Testis (tissue), 3 donors: ENCODE data around the gene DQX1. TPM values are rescaled to one million over a fixed set of nuclear protein-coding genes. Genes with fewer than 3 reads are reported as not detected.
A peak's percentile ranks its signal among the peaks of the same experiment; 100 is the strongest.

Source experiments
- DNase-seq: peaks from one replicate; pipeline ENCODE4 v3.0.0-alpha.2; 2019
- H3K27ac ChIP-seq, 2 donors: fragments of 200-600 bp; sonication (generic); one replicate each; pipeline ENCODE4 v1.5.1; 2019
- H3K27me3 ChIP-seq: fragments of 200-600 bp; sonication (generic); one replicate; pipeline ENCODE4 v1.5.1; 2019
- H3K36me3 ChIP-seq: fragments of 200-600 bp; sonication (generic); one replicate; pipeline ENCODE4 v1.5.1; 2017; ENCODE audit warnings: low read depth; ENCODE audit errors: missing control alignments
- H3K4me1 ChIP-seq: fragments of 200-600 bp; sonication (generic); one replicate; pipeline ENCODE4 v1.5.1; 2019
- H3K4me3 ChIP-seq, 2 donors: fragments of 200-600 bp; sonication (generic); one replicate each; pipeline ENCODE4 v1.5.1; 2017 to 2019
- H3K9me3 ChIP-seq: fragments of 200-600 bp; sonication (generic); one replicate; pipeline ENCODE4 v1.5.1; 2017
- POLR2A ChIP-seq: fragments of 450-650 bp; IDR thresholded peaks from one replicate; pipeline ENCODE4 v1.6.1; 2017; ENCODE audit warnings: antibody characterized with exemption, mild to moderate bottlenecking, moderate library complexity
- WGBS, 2 donors: methylation state at CpG; one replicate each; pipeline ENCODE4 v1.1.5; 2018; 5-methylcytosine and 5-hydroxymethylcytosine counted together
- intact Hi-C: fragments of 100-400 bp; cut with DNase I; formaldehyde crosslinking; loops from one replicate; pipeline ENCODE4 v1.15.1; 2023; ENCODE audit warnings: low total_unique reads
- polyA plus RNA-seq: library from polyadenylated mRNA; stranded (reverse); fragments of 350-450 nt; fragmentation: Illumina TruSeq; extraction: RNeasy Lipid Tissue Mini Kit (QIAGEN cat#74804); gene quantifications from one replicate; pipeline ENCODE4 v1.2.3, GENCODE V29; 2014; ENCODE audit warnings: low read depth, low replicate concordance; ENCODE audit not compliant: insufficient read depth
- total RNA-seq, 2 donors: library from RNA; depleted of rRNA; stranded (reverse); fragments of >200 nt; gene quantifications; one replicate each; pipeline ENCODE4 v1.2.3, GENCODE V29; 2016
- TF ChIP-seq, protein P1 (sequence below), 3 experiments: fragments of 450-650 bp in 2 of 3; fragments of 200-600 bp in 1 of 3; sonication (generic) in 1 of 3; IDR thresholded peaks; one replicate each; pipeline ENCODE4 v1.5.1; 2016 to 2019; ENCODE audit warnings: antibody characterized with exemption in 3 of 3, mild to moderate bottlenecking in 2 of 3, moderate library complexity in 1 of 3

The DQX1 gene
- total and polyA plus RNA-seq, 3 donors from 2014 or later: 0.43 to 0.86 TPM; not detected in 1

DNA sequence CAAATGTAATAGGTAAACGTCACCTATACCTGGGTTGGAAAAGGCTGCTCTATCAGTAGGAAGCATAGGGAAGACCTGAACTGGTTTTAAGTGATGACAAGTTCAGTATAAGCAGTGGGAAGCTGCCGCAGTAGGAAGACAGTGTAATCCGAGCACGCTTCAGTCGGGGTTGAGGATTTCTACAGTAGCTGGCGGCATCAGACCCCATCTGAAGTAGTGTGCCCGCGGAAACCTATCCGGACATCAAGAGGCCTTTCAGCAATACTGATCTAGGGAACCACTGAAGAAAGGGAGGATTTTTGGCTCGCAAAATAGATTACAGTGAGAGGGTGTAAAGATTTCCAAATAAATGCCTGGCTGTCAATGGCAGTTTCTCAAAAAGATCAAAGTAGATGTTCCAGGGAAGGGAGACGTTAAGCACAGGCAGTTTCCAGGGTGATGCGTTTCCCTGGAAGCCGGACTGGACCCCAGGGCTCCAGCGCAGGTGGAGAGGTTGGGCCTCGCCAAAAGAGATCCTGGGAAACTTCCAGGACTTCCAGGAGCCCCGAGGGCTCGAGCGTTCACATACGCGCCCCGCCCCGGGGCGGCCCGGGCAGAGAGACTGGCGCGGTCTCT, 22.4 kb upstream of the DQX1 start:
- H3K36me3 ChIP-seq: no peaks in the 10 kb centered on the region
- intact Hi-C loops: no loop called here
- H3K27me3 ChIP-seq: no peaks in the 10 kb centered on the region
- H3K4me3 ChIP-seq: peak overlapping the region; percentile 49 to 64
- H3K9me3 ChIP-seq: no peaks in the 10 kb centered on the region
- peak overlapping the region; percentile 11 to 66 for H3K27ac ChIP-seq
- no peak for DNase-seq
- TF ChIP-seq, protein P1, sequence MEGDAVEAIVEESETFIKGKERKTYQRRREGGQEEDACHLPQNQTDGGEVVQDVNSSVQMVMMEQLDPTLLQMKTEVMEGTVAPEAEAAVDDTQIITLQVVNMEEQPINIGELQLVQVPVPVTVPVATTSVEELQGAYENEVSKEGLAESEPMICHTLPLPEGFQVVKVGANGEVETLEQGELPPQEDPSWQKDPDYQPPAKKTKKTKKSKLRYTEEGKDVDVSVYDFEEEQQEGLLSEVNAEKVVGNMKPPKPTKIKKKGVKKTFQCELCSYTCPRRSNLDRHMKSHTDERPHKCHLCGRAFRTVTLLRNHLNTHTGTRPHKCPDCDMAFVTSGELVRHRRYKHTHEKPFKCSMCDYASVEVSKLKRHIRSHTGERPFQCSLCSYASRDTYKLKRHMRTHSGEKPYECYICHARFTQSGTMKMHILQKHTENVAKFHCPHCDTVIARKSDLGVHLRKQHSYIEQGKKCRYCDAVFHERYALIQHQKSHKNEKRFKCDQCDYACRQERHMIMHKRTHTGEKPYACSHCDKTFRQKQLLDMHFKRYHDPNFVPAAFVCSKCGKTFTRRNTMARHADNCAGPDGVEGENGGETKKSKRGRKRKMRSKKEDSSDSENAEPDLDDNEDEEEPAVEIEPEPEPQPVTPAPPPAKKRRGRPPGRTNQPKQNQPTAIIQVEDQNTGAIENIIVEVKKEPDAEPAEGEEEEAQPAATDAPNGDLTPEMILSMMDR (IDR thresholded peaks at IDR 0.05): no peak
- TF ChIP-seq POLR2A: no peak
- peaks cover 20% of the 10 kb centered on the region for H3K4me1 ChIP-seq
- 14 to 32% methylated on average over 15 to 26 of the region's 26 CpGs for WGBS, 2 donors

DNA sequence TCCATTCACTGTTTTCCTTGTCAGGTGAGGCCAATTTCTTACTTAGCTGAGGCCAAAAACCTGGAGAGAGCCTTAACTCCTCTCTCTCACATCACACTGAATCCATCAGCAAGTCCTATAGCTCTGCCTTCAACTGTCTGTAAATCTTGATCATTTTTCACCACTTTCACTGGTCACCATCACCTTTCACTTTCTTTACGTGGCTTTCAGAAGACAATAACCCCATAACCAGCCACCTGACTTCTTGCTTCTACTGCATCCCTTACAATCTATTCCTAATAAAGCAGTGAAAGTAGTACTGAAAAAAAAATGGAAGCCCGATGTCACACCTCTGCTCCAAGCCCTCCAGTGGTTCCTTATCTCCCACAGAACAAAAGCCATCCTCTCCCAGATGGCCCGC, 20.0 kb upstream of the DQX1 start:
- intact Hi-C loops: no loop called here
- Histone ChIP-seq H3K9me3 (no peaks in the 10 kb centered on the region), H3K36me3 (no peaks in the 10 kb centered on the region), H3K4me1 (peaks cover 9% of the 10 kb centered on the region), H3K27me3 (no peaks in the 10 kb centered on the region), H3K4me3 (no peak overlapping the region), H3K27ac (no peak overlapping the region)
- WGBS, 2 donors: 91 to 93% methylated on average over 3 of the region's 3 CpGs
- TF ChIP-seq, protein P1 (IDR thresholded peaks at IDR 0.05): no peak
- TF ChIP-seq POLR2A: no peak
- no peak for DNase-seq

DNA sequence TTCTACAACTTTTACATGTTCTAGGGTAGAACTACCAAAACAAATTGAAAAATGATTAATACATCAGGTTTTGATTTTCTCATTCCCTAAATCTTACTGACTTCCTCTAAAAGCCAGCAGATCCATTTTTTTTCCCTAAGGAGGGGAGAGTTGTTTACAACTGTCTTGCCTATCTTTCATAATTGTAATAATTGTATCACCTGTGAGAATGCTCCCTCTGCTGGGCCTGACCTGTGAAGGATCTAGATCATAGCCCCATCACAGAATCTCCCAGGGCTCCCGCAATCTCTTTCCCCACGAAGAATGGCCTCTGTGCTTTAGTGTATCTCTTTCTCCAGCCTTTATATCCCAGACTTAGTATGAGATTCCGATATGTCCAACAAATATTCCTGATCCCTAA, 18.6 kb upstream of the DQX1 start:
- DNase-seq: no peak
- 88 to 92% methylated on average over 3 of the region's 3 CpGs for WGBS, 2 donors
- intact Hi-C loops: no loop called here
- Histone ChIP-seq H3K36me3 (no peaks in the 10 kb centered on the region), H3K4me1 (peaks cover 7% of the 10 kb centered on the region), H3K27me3 (no peaks in the 10 kb centered on the region), H3K9me3 (no peaks in the 10 kb centered on the region), H3K4me3 (no peak overlapping the region), H3K27ac (no peak overlapping the region)
- TF ChIP-seq POLR2A: no peak
- TF ChIP-seq, protein P1 (IDR thresholded peaks at IDR 0.05): no peak

DNA sequence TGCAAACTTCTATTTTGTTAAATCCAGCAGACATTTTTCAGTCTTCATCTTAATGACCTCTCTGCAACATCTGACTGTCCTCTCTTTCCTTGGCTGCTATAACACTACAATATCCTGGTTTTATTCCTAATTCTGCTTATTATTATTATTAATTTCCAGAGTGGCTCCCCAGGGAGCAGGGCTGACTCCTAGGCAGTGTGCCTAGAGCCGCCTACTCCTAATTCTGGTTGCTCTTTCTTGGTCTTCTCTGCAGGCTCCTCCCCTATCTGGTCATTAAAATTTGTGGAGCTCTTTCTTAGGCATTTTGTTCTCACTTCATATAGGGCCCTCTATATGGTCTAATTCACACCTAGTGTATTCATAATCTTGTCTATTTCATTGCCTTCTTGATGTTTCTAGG, 16.9 kb upstream of the DQX1 start:
- WGBS, 2 donors: 61 to 83% methylated on average over 1 of the region's 1 CpG
- no peaks in the 10 kb centered on the region for H3K36me3 ChIP-seq
- H3K4me3 ChIP-seq: no peak overlapping the region
- no peaks in the 10 kb centered on the region for H3K27me3 ChIP-seq
- TF ChIP-seq, protein P1 (IDR thresholded peaks at IDR 0.05): no peak
- no peak for TF ChIP-seq POLR2A
- no peak overlapping the region for H3K27ac ChIP-seq
- no peaks in the 10 kb centered on the region for H3K9me3 ChIP-seq
- DNase-seq: no peak
- H3K4me1 ChIP-seq: no peaks in the 10 kb centered on the region
- intact Hi-C loops: no loop called here

DNA sequence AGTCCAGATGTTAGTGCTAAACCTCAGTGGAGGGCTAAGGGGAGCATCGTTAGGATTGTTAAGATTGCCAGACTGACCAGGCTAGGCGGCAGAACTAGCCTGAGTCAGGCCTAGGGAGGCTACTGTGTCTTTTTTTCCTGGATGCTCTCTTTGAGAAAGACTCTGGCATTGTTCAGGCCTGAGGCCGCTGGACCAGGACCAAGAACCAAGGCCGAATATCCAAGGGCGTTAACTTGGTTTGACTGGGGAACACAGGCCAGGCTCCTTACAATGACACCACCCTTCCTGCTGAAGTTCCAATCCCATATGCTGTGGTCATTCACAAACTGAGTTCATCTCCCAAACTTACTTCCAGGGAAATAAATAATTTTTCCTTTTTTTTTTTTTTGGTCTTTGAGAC, 14.3 kb upstream of the DQX1 start:
- 66 to 79% methylated on average over 4 to 5 of the region's 5 CpGs for WGBS, 2 donors
- intact Hi-C loops: no loop called here
- no peak overlapping the region for H3K27ac ChIP-seq
- H3K36me3 ChIP-seq: no peaks in the 10 kb centered on the region
- H3K4me1 ChIP-seq: no peaks in the 10 kb centered on the region
- H3K27me3 ChIP-seq: no peaks in the 10 kb centered on the region
- no peaks in the 10 kb centered on the region for H3K9me3 ChIP-seq
- TF ChIP-seq, protein P1 (IDR thresholded peaks at IDR 0.05): no peak
- TF ChIP-seq POLR2A: no peak
- no peak overlapping the region for H3K4me3 ChIP-seq
- peak; percentile 58 for DNase-seq
